Measurements from ENCODE around the gene LAIR1. TPM values are rescaled to one million over a fixed set of nuclear protein-coding genes. Genes with fewer than 3 reads are reported as not detected.

The LAIR1 gene
- polyA plus RNA-seq, 1 of the 3 experiments (the other 2 are of a cell fraction) = not detected

DNA sequence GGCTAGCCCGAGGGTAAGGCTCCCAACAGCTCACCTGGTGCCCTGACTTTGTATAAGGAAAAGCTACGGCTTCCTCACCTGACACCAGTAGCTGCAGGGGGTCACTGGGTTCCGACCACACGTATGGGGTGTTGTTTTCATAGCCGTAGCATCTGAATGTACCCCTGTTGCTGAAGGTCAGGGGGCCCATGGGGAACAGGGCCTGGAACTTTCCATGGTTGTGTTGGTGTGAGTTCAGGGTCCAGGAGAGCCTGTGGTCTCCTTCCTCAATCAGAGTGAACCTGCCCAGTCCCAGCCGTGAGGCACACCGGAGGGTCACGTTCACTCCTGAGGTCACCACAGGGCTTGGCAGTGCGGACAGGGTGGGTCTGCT, 26.9 kb downstream of the LAIR1 start (continued):
- TF ChIP-seq IRF3 (IDR thresholded peaks at IDR 0.05; ENCODE audit: low read depth, low read length) = no peak

DNA sequence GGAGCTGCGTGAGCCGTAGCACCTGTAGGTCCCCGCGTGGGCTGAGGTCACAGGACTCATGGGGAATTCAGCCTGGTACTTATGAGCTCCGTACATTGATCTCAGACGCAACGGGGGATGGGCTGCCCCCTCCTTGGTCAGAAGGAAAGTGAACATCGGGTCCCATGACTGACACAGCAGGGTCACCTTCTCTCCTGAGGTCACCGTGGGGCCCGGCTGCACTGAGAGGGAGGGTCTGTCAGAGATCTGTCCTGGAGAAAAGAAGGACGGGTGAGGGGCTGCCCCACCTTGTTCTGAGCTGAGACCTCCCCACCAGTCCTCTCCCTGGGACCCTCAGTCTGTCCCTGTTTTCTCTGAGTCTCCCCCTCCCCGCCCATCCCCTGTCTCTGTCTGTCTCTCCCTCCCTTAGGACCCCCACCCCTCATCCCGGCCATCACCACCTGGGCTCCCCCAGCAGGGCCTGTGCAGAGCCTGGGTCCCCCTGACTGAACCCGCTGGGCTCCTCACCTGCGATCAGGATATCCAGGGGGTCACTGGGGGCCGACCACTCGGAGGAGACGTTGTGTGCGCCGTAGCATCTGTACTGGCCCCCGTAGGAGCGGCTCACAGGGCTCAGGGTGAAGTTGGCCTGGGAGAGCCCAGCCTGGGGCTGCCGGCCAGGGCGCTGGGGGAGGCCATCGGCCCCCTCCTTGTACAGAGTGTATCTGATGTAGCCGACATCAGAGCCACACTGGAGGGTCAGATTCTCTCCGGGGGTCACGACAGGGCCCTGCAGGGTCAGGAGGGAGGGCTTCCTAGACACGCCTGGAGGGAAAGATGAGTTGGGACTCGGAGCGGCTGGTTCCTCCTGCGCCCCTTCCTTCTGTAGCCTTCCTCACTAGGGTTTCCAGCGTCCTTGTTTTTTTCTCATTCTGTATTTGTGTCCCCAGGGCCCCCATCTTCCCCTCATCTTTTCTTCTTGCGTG, 27.6 kb downstream of the LAIR1 start:
- ChIA-PET POLR2A (no interaction called here), CTCF (interaction anchor here (1.8 kb wide), 1 partner anchor 12 kb away, joined by 6 read pairs; no protein-coding TSS in a partner anchor)
- H3K79me2 ChIP-seq (ENCODE audit: insufficient read depth) = no peaks in the 10 kb centered on the region
- H3K4me3 ChIP-seq (ENCODE audit: low read depth in 2 of 2, low read length in 1 of 2) = no peak overlapping the region
- WGBS (ENCODE audit: low lambda C conversion rate) = 2% methylated on average over 33 of the region's 34 CpGs
- no peaks in the 10 kb centered on the region for H3F3A ChIP-seq (replicated peaks; ENCODE audit: insufficient read depth)
- TF ChIP-seq IRF3 (IDR thresholded peaks at IDR 0.05; ENCODE audit: low read depth, low read length) = no peak
- H3K4me1 ChIP-seq (ENCODE audit: control insufficient read depth in 1 of 2, insufficient read depth in 2 of 2, low read depth in 1 of 2, low read length in 1 of 2) = no peaks in the 10 kb centered on the region
- H3K9me2 ChIP-seq = no peaks in the 10 kb centered on the region
- H3K36me3 ChIP-seq (replicated peaks in 1 of 2; ENCODE audit: control insufficient read depth in 1 of 2, insufficient read depth in 2 of 2, low read length in 1 of 2) = no peaks in the 10 kb centered on the region
- H3K27me3 ChIP-seq (ENCODE audit: insufficient read depth) = peaks cover 87% of the 10 kb centered on the region
- no peak overlapping the region for H3K27ac ChIP-seq (ENCODE audit: low read depth in 2 of 2, low read length in 1 of 2)
- no peak overlapping the region for H3K4me2 ChIP-seq
- no peak overlapping the region for H2AFZ ChIP-seq (ENCODE audit: low read depth)
- no peaks in the 10 kb centered on the region for H4K20me1 ChIP-seq (ENCODE audit: insufficient read depth)
- H3K9ac ChIP-seq = no peak overlapping the region
- H3K9me3 ChIP-seq = no peaks in the 10 kb centered on the region
- DNase-seq = no peak

DNA sequence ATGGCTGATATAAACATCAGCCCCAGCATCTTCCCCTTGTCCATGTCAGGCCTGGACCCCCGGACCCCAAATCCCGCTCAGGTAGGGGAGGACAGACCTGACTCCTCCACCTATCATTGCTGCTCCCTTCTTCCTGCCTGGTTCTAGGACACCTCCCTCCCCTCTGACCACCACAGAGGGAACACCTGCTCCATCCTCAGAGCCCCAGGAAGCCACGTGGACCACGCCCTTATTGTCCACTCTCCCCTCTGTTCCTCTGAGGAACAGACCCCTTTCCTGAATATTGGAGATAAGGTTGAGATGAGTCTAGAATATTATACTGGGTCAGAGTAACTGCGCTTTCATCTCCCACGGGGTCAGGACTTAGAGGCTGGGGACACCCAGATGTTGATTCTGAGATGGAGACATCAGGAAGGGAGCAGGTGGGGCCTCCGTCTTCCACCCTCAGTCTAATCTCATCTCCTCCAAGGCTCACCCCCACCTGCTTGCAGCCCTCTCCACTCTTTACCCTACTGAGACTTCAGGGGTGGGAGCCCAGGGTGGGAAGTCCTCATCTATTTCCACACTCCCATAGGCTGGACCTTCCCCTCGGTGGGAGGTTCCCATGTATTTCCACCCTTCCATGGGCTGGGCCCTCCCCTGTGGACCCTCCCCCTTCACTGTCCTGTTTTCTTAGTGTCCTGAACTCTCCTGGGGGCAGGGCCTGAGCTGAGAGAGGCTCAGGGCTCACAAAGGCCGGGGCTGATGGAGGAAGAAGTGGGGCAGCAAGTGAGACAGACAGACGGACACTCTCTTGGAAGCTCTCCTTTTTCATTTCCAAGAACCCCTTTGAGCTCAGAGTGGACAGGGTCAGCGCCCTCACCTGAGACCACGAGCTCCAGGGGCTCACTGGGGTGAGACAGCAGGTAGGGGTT, 28.5 kb downstream of the LAIR1 start:
- no peaks in the 10 kb centered on the region for H3K9me3 ChIP-seq
- no peak overlapping the region for H3K4me2 ChIP-seq
- no peak for DNase-seq
- H3K36me3 ChIP-seq (replicated peaks in 1 of 2; ENCODE audit: control insufficient read depth in 1 of 2, insufficient read depth in 2 of 2, low read length in 1 of 2) = no peaks in the 10 kb centered on the region
- POLR2A ChIA-PET = no interaction called here
- H4K20me1 ChIP-seq (ENCODE audit: insufficient read depth) = no peaks in the 10 kb centered on the region
- WGBS (ENCODE audit: low lambda C conversion rate) = 1% methylated on average over 12 of the region's 12 CpGs
- no peaks in the 10 kb centered on the region for H3K79me2 ChIP-seq (ENCODE audit: insufficient read depth)
- no peak overlapping the region for H2AFZ ChIP-seq (ENCODE audit: low read depth)
- CTCF ChIA-PET = no interaction called here
- no peak for TF ChIP-seq JUND (IDR thresholded peaks at IDR 0.05)
- TF ChIP-seq FOXJ3 (CRISPR knock-in tag; IDR thresholded peaks at IDR 0.05) = no peak
- no peak for TF ChIP-seq IRF3 (IDR thresholded peaks at IDR 0.05; ENCODE audit: low read depth, low read length)
- TF ChIP-seq RXRA (IDR thresholded peaks at IDR 0.05; ENCODE audit: borderline replicate concordance, low read depth) = no peak
- no peak for TF ChIP-seq EP300 (IDR thresholded peaks at IDR 0.05; ENCODE audit: borderline replicate concordance in 1 of 2, low read depth in 1 of 2, low read length in 1 of 2)
- TF ChIP-seq RCOR1 (IDR thresholded peaks at IDR 0.05; ENCODE audit: low read length) = no peak
- TF ChIP-seq TCF12 (IDR thresholded peaks at IDR 0.05) = no peak
- no peak for TF ChIP-seq MEF2A (IDR thresholded peaks at IDR 0.05; ENCODE audit: borderline replicate concordance, low read depth)
- no peaks in the 10 kb centered on the region for H3K4me1 ChIP-seq (ENCODE audit: control insufficient read depth in 1 of 2, insufficient read depth in 2 of 2, low read depth in 1 of 2, low read length in 1 of 2)
- H3F3A ChIP-seq (replicated peaks; ENCODE audit: insufficient read depth) = no peaks in the 10 kb centered on the region
- peaks cover 80% of the 10 kb centered on the region for H3K27me3 ChIP-seq (ENCODE audit: insufficient read depth)
- H3K9me2 ChIP-seq = no peaks in the 10 kb centered on the region
- H3K9ac ChIP-seq = no peak overlapping the region
- H3K4me3 ChIP-seq (ENCODE audit: low read depth in 2 of 2, low read length in 1 of 2) = no peak overlapping the region
- no peak overlapping the region for H3K27ac ChIP-seq (ENCODE audit: low read depth in 2 of 2, low read length in 1 of 2)
